HL-60 (cell line): ENCODE measurements around the gene SLC39A10.
"Not testable (repeated sequence)": the region's sequence is repeated elsewhere in the genome, so short reads cannot be mapped to it uniquely, and the experiment has no call there.

Source experiments
- DNase-seq, 2 experiments: peaks; one replicate each; pipeline ENCODE4 v3.0.0-alpha.2; 2010 to 2020; ENCODE audit warnings: low read depth in 1 of 2, low spot score in 1 of 2
- H3K27ac ChIP-seq: fragments of 250-450 bp; sonication (Bioruptor Pico); replicated peaks from 2 replicates; pipeline ENCODE4 v1.5.1; 2020; ENCODE audit warnings: mild to moderate bottlenecking, moderate library complexity
- H3K27me3 ChIP-seq: fragments of 250-450 bp; sonication (Bioruptor Pico); 2 replicates; pipeline ENCODE4 v1.5.1; 2021; ENCODE audit warnings: mild to moderate bottlenecking, moderate library complexity; ENCODE audit not compliant: insufficient read depth, poor library complexity, severe bottlenecking
- H3K4me3 ChIP-seq: replicated peaks from 2 replicates; pipeline ENCODE4 v1.5.1; 2011; ENCODE audit warnings: mild to moderate bottlenecking, control low read depth, low read length; ENCODE audit not compliant: insufficient read depth
- GABPA ChIP-seq: IDR thresholded peaks from 2 replicates; pipeline ENCODE4 v1.6.1; 2012; ENCODE audit warnings: low read depth
- POLR2AphosphoS5 ChIP-seq: IDR thresholded peaks from 2 replicates; pipeline ENCODE4 v1.6.1; 2012; ENCODE audit warnings: low read depth
- SPI1 ChIP-seq: IDR thresholded peaks from 2 replicates; pipeline ENCODE4 v1.6.1; 2012; ENCODE audit warnings: low read depth, mild to moderate bottlenecking, borderline replicate concordance
- TF ChIP-seq, protein P1 (sequence below): IDR thresholded peaks from 2 replicates; pipeline ENCODE4 v1.6.1; 2012; ENCODE audit warnings: low read depth; ENCODE audit not compliant: insufficient replicate concordance
- TF ChIP-seq, protein P2 (sequence below): IDR thresholded peaks from one replicate; pipeline ENCODE4 v1.5.1; 2011; ENCODE audit warnings: low read length, control low read depth, inconsistent platforms; ENCODE audit not compliant: insufficient read depth

Gene SLC39A10

DNA sequence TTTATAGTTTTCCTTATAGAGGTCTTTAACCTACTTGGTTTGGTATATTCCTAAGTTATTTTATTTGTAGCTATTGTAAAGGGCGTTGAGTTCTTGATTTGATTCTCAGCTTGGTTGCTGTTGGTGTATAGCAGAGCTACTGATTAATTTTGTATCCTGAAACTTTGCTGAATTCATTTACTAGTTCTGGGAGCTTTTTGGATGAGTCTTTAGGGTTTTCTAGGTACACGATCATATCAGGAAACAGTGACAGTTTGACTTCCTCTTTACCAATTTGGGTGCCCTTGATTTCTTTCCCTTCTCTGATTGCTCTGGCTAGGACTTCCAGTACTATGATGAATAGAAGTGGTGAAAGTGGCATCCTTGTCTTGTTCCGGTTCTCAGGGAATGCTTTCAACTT is 35.5 kb downstream of the SLC39A10 start:
- DNase-seq, H3K27me3 ChIP-seq, H3K4me3 ChIP-seq, H3K27ac ChIP-seq: not testable (repeated sequence)
- peak; percentile 72; the same call in 1 of the 2 replicates for TF ChIP-seq SPI1

DNA sequence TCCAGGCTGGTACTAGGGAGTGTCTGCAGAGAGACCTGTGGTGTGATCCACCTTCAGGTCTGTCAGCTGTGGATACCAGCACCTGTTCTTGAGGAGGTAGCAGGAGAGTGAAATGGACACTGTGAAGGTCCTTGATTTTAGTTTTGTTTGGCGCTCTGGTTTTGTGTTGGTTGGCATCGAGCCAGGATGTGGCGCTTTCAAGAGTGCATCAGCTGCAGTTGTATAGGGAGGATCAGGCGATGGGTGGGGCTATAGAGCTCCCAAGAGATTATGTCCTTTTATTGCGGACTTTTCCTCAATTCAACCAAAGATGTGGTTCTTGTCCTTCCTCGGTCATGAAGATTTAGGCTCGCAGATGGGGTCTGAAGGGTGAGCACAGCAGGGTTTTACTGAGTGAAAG is 37.5 kb downstream of the SLC39A10 start:
- DNase-seq = no peak
- H3K27ac ChIP-seq = no peak overlapping the region
- TF ChIP-seq, protein P1, sequence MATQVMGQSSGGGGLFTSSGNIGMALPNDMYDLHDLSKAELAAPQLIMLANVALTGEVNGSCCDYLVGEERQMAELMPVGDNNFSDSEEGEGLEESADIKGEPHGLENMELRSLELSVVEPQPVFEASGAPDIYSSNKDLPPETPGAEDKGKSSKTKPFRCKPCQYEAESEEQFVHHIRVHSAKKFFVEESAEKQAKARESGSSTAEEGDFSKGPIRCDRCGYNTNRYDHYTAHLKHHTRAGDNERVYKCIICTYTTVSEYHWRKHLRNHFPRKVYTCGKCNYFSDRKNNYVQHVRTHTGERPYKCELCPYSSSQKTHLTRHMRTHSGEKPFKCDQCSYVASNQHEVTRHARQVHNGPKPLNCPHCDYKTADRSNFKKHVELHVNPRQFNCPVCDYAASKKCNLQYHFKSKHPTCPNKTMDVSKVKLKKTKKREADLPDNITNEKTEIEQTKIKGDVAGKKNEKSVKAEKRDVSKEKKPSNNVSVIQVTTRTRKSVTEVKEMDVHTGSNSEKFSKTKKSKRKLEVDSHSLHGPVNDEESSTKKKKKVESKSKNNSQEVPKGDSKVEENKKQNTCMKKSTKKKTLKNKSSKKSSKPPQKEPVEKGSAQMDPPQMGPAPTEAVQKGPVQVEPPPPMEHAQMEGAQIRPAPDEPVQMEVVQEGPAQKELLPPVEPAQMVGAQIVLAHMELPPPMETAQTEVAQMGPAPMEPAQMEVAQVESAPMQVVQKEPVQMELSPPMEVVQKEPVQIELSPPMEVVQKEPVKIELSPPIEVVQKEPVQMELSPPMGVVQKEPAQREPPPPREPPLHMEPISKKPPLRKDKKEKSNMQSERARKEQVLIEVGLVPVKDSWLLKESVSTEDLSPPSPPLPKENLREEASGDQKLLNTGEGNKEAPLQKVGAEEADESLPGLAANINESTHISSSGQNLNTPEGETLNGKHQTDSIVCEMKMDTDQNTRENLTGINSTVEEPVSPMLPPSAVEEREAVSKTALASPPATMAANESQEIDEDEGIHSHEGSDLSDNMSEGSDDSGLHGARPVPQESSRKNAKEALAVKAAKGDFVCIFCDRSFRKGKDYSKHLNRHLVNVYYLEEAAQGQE = no peak
- TF ChIP-seq POLR2AphosphoS5 (no peak), SPI1 (no peak), GABPA (no peak)
- TF ChIP-seq, protein P2, sequence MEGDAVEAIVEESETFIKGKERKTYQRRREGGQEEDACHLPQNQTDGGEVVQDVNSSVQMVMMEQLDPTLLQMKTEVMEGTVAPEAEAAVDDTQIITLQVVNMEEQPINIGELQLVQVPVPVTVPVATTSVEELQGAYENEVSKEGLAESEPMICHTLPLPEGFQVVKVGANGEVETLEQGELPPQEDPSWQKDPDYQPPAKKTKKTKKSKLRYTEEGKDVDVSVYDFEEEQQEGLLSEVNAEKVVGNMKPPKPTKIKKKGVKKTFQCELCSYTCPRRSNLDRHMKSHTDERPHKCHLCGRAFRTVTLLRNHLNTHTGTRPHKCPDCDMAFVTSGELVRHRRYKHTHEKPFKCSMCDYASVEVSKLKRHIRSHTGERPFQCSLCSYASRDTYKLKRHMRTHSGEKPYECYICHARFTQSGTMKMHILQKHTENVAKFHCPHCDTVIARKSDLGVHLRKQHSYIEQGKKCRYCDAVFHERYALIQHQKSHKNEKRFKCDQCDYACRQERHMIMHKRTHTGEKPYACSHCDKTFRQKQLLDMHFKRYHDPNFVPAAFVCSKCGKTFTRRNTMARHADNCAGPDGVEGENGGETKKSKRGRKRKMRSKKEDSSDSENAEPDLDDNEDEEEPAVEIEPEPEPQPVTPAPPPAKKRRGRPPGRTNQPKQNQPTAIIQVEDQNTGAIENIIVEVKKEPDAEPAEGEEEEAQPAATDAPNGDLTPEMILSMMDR = no peak
- no peaks in the 10 kb centered on the region for H3K27me3 ChIP-seq
- H3K4me3 ChIP-seq = no peak overlapping the region

DNA sequence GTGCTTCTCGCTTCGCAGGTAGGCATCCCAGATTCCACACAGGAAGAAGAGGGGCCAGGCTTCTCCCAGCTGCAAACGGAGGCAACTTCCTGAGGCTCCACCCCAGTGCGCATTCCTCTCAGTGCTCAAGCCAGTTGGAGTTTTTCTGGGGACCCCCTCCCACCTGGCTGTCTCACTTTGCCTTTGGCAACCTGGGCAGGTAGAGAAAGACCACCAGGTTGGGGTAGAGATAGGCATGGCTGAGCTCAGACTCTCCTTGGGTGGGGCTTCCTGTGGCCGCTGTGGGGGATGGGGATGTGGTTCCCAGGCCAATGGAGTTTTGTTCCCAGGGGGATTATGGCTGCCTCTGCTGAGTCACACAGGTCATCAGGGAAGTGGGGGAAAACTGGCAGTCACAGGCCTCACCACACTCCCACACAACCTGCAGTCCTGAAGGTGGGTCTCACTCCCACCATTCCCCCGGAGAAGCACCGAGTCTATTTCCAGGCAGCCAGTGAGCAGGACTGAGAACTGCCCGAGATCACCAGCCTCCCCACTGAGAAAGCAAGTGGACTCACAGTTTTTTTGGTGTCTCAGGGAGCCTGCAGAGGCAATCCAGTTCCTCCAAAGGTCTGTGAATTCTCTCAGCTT is 38.1 kb downstream of the SLC39A10 start:
- H3K27ac ChIP-seq = no peak overlapping the region
- TF ChIP-seq SPI1 = no peak
- TF ChIP-seq, protein P2 = no peak
- TF ChIP-seq POLR2AphosphoS5 = no peak
- TF ChIP-seq, protein P1 = no peak
- H3K4me3 ChIP-seq = no peak overlapping the region
- no peaks in the 10 kb centered on the region for H3K27me3 ChIP-seq
- DNase-seq = no peak

DNA sequence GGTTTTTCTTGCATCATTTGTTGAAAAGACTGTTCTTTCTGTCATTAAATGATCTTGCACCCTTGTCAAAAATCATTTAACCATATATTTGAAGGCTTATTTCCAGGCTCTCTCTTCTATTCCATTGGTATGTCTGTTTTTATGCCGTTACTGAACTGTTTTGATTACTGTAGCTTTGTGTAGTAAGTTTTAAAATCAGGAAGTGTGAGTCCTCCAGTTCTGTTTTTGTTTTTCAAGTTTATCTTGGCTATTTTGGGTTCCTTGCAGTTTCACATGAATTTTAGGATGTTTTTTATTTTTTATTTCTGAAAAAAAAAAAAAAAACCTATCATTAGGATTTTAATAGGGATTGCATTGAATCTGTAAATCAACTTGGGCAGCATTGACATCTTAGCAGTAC is 39.0 kb downstream of the SLC39A10 start:
- DNase-seq = no peak
- Histone ChIP-seq H3K27me3 (no peaks in the 10 kb centered on the region), H3K4me3 (no peak overlapping the region), H3K27ac (no peak overlapping the region)
- TF ChIP-seq, protein P1 = no peak
- TF ChIP-seq SPI1 (peak; percentile 10; the same call in 1 of the 2 replicates), POLR2AphosphoS5 (no peak)
